Endodermal cell (in vitro differentiated cells): ENCODE measurements around the gene ALDH1A3. TPM values are rescaled to one million over a fixed set of nuclear protein-coding genes. Genes with fewer than 3 reads are reported as not detected.

Source experiments
- DNase-seq: peaks from one replicate; pipeline ENCODE4 v3.0.0-alpha.2; 2017
- H3K27ac ChIP-seq: 2 replicates; pipeline ENCODE4 v1.5.1; 2013; ENCODE audit warnings: mild to moderate bottlenecking, low read depth, low read length, moderate library complexity
- H3K27me3 ChIP-seq: 2 replicates; pipeline ENCODE4 v1.6.1; 2013; ENCODE audit warnings: mild to moderate bottlenecking, low read length, moderate library complexity; ENCODE audit not compliant: insufficient read depth, control insufficient read depth, poor library complexity, severe bottlenecking
- H3K36me3 ChIP-seq: 2 replicates; pipeline ENCODE4 v1.7.0; 2013; ENCODE audit warnings: mild to moderate bottlenecking, low read length, moderate library complexity; ENCODE audit not compliant: control insufficient read depth, insufficient read depth
- H3K4me1 ChIP-seq: one replicate; pipeline ENCODE4 v1.7.0; 2013; ENCODE audit warnings: low read length; ENCODE audit not compliant: control insufficient read depth, insufficient read depth
- H3K4me3 ChIP-seq: 2 replicates; pipeline ENCODE4 v1.5.1; 2013; ENCODE audit warnings: mild to moderate bottlenecking, low read length, moderate library complexity
- H3K9ac ChIP-seq: 2 replicates; pipeline ENCODE4 v1.6.1; 2013; ENCODE audit warnings: mild to moderate bottlenecking, low read length, moderate library complexity; ENCODE audit not compliant: poor library complexity, severe bottlenecking; ENCODE audit errors: extremely low read depth
- H3K9me3 ChIP-seq: 2 replicates; pipeline ENCODE4 v1.6.1; 2013; ENCODE audit warnings: mild to moderate bottlenecking, low read length, moderate library complexity; ENCODE audit not compliant: control insufficient read depth
- H3K27ac Mint-ChIP-seq: 2 replicates; pipeline ENCODE4 v1.8.0; 2020; ENCODE audit warnings: mixed read lengths
- H3K27me3 Mint-ChIP-seq: 2 replicates; pipeline ENCODE4 v1.8.0; 2021; ENCODE audit warnings: mild to moderate bottlenecking, mixed read lengths; ENCODE audit not compliant: insufficient read depth
- H3K36me3 Mint-ChIP-seq: 2 replicates; pipeline ENCODE4 v1.8.0; 2020; ENCODE audit warnings: low read depth, mixed read lengths
- H3K4me1 Mint-ChIP-seq: 2 replicates; pipeline ENCODE4 v1.8.0; 2020; ENCODE audit warnings: mixed read lengths
- H3K4me3 Mint-ChIP-seq: 2 replicates; pipeline ENCODE4 v1.8.0; 2020; ENCODE audit warnings: mild to moderate bottlenecking, moderate library complexity, mixed read lengths
- H3K9me3 Mint-ChIP-seq: 2 replicates; pipeline ENCODE4 v1.8.0; 2020; ENCODE audit warnings: mild to moderate bottlenecking, mixed read lengths
- WGBS, 2 experiments: methylation state at CpG; one replicate each; pipeline versions ENCODE4 v1.1.5 to v1.1.7; 2013; ENCODE audit warnings: missing lambda C conversion rate in 2 of 2, mixed read lengths in 1 of 2; ENCODE audit not compliant: insufficient coverage in 1 of 2, insufficient read length in 1 of 2; 5-methylcytosine and 5-hydroxymethylcytosine counted together
- total RNA-seq, 2 donors: library from RNA; stranded (reverse); fragmentation: NEBNext Ultra II Directional in 1 of 2; extraction: Animal tissue kit (Norgen Biotek cat#: 25700) in 1 of 2; gene quantifications; 2 replicates in 1 of 2; 3 replicates in 1 of 2; pipeline ENCODE4 v1.2.1, GENCODE V29; 2021
- TF ChIP-seq, protein P1 (sequence below): fragments of 200-600 bp; sonication (generic); conservative IDR thresholded peaks from 2 replicates; pipeline ENCODE4 v1.5.0; 2021; ENCODE audit warnings: antibody characterized with exemption, mild to moderate bottlenecking

ALDH1A3 gene
- total RNA-seq, 2 donors from 2014 or later, result 6.9 to 7.3 TPM

GRCh38 chr15:100844167-100844566, 35.5 kb upstream of the ALDH1A3 start:
- Mint-ChIP-seq H3K36me3 (no peaks in the 10 kb centered on the region), H3K9me3 (no peaks in the 10 kb centered on the region), H3K4me3 (no peak overlapping the region), H3K27me3 (peaks cover 8% of the 10 kb centered on the region), H3K27ac (no peak overlapping the region), H3K4me1 (peaks cover 8% of the 10 kb centered on the region)
- TF ChIP-seq, protein P1, sequence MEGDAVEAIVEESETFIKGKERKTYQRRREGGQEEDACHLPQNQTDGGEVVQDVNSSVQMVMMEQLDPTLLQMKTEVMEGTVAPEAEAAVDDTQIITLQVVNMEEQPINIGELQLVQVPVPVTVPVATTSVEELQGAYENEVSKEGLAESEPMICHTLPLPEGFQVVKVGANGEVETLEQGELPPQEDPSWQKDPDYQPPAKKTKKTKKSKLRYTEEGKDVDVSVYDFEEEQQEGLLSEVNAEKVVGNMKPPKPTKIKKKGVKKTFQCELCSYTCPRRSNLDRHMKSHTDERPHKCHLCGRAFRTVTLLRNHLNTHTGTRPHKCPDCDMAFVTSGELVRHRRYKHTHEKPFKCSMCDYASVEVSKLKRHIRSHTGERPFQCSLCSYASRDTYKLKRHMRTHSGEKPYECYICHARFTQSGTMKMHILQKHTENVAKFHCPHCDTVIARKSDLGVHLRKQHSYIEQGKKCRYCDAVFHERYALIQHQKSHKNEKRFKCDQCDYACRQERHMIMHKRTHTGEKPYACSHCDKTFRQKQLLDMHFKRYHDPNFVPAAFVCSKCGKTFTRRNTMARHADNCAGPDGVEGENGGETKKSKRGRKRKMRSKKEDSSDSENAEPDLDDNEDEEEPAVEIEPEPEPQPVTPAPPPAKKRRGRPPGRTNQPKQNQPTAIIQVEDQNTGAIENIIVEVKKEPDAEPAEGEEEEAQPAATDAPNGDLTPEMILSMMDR, result no peak
- no peak overlapping the region for H3K27ac ChIP-seq
- DNase-seq, result no peak
- no peaks in the 10 kb centered on the region for H3K36me3 ChIP-seq
- peaks cover 4% of the 10 kb centered on the region for H3K4me1 ChIP-seq
- H3K27me3 ChIP-seq, result no peaks in the 10 kb centered on the region
- H3K9ac ChIP-seq, result no peak overlapping the region
- no peaks in the 10 kb centered on the region for H3K9me3 ChIP-seq
- H3K4me3 ChIP-seq, result no peak overlapping the region
- 93 to 100% methylated on average over 2 to 8 of the region's 8 CpGs for WGBS, 2 experiments

DNA sequence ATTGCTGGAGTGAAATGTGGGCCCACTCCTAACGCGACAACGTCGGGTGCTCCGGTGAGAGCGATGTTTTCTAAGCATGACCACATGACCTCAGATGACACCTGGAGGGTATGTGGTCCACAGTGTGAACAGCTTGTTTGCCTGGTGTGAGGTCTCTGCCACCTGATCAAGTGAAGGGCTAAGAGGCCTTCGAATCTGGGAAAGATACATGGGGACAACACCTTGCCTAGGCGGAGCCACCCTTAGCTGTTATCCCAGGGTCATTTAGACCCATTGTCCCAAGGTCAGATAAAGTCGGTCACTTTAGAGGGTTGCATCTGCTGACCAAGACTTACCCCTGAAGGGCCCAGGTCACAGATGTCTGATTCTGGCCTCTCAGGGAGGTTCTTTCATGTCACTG, 34.9 kb upstream of the ALDH1A3 start:
- H3K27me3 ChIP-seq, result no peaks in the 10 kb centered on the region

DNA sequence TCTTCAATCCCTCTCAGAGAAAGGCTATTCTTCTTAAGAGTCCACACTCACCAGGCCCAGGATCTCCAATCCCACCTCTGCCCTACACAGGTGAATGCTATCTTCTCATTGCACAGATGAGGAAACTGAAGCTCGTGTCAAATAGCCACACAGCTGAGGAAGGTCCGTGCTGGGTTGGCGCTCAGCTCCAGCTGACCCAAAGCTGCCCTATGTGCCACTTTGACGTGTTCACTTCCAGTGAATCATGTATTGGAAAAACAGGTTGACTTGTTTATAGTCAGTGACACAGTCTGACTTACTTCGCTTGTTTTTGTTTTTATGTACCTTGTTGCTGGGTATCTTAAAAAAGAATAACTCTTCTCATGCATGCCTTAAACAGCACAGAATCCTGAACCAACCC, 32.4 kb upstream of the ALDH1A3 start:
- Histone ChIP-seq H3K36me3 (no peaks in the 10 kb centered on the region), H3K9me3 (no peaks in the 10 kb centered on the region), H3K9ac (no peak overlapping the region), H3K27ac (no peak overlapping the region), H3K27me3 (no peaks in the 10 kb centered on the region), H3K4me3 (no peak overlapping the region), H3K4me1 (peaks cover 4% of the 10 kb centered on the region)
- Mint-ChIP-seq H3K36me3 (no peaks in the 10 kb centered on the region), H3K27ac (no peak overlapping the region), H3K4me1 (peaks cover 8% of the 10 kb centered on the region), H3K4me3 (no peak overlapping the region), H3K27me3 (peaks cover 14% of the 10 kb centered on the region), H3K9me3 (peaks cover 5% of the 10 kb centered on the region)
- 92 to 97% methylated on average over 4 to 5 of the region's 5 CpGs for WGBS, 2 experiments
- TF ChIP-seq, protein P1, result no peak
- DNase-seq, result no peak

More for the DNA sequence above, 34.9 kb upstream of the ALDH1A3 start:
- Histone ChIP-seq H3K9ac (no peak overlapping the region), H3K4me3 (no peak overlapping the region), H3K9me3 (no peaks in the 10 kb centered on the region), H3K27ac (no peak overlapping the region), H3K36me3 (no peaks in the 10 kb centered on the region), H3K4me1 (peaks cover 4% of the 10 kb centered on the region)
- DNase-seq, result no peak
- 91 to 96% methylated on average over 8 to 9 of the region's 9 CpGs for WGBS, 2 experiments
- TF ChIP-seq, protein P1, result no peak
- Mint-ChIP-seq H3K4me1 (peaks cover 8% of the 10 kb centered on the region), H3K4me3 (no peak overlapping the region), H3K9me3 (no peaks in the 10 kb centered on the region), H3K36me3 (no peaks in the 10 kb centered on the region), H3K27ac (no peak overlapping the region), H3K27me3 (peaks cover 8% of the 10 kb centered on the region)
